ENCODE measurements around the gene ARHGEF16. TPM values are rescaled to one million over a fixed set of nuclear protein-coding genes. Genes with fewer than 3 reads are reported as not detected.

Gene ARHGEF16
- total and polyA plus RNA-seq, 2 donors (not counting 1 experiment from before 2014, with no cell fraction given), result 0.13 to 0.22 TPM

DNA sequence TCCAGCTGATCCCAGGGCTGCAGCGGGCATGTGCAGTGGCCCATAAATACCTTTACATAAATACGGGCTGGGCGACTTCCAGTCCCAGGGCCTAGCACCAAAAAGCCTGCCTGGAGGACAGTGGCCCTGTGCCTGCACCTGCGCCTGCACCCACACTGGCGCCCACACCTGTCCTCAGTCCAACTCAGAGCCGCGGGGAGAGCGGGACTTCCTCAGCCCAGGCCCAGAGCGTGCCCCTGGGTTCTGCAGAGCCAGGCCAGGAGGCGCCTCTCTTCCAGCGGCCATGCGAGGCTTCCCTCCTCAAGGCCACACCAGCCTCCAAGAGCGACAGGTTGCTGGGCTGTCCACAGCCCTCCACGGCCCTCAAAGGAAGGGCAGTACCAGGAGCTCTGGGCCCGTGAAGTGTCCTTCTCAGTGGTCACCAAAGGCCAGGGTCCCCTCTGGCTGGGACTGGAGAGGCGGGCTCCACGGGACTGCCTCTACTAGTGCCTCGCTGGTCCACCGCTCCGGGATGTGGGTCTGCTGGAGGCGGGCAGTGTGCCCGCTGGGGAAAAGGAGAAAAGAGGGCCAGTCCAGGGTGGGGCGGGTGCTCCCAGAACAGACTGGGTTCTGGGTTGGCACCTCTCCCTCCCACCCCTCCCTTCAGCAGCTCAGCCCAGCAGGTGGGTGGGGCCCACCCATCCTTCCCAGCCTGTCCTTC is 35.7 kb downstream of the ARHGEF16 start:
- peaks cover 0 to 14% (median 5%) of the 10 kb centered on the region in 3 donors for H3K9me3 ChIP-seq (ENCODE audit: control extremely low read depth in 1 of 3, control insufficient read depth in 2 of 3, insufficient read depth in 1 of 3, low read length in 2 of 3)
- ChIA-PET CTCF (interaction anchor here (1.0 to 6.7 kb wide), 11 partner anchors 10 to 237 kb away, joined by 3 to 69 read pairs (median 4); no protein-coding TSS in a partner anchor), POLR2A (interaction anchor here (0.6 kb wide), 1 partner anchor 36 kb away, joined by 5 read pairs; no protein-coding TSS in a partner anchor)
- Mint-ChIP-seq H3K4me3 (no peak overlapping the region), H3K27ac (no peak overlapping the region), H3K4me1 (peaks cover 6% of the 10 kb centered on the region), H3K9me3 (ENCODE audit: insufficient read depth) (peaks cover 14% of the 10 kb centered on the region), H3K27me3 (no peaks in the 10 kb centered on the region)
- H3K9ac ChIP-seq (ENCODE audit: low read length), result no peak overlapping the region
- H3K4me3 ChIP-seq (ENCODE audit: control extremely low read depth in 1 of 5, extremely low read depth in 1 of 5, insufficient read depth in 1 of 5, low read depth in 2 of 5, low read length in 4 of 5), result no peak overlapping the region
- H3K36me3 ChIP-seq (replicated peaks in 1 of 2; ENCODE audit: control extremely low read depth in 1 of 2, control insufficient read depth in 1 of 2, extremely low read depth in 1 of 2, insufficient read depth in 2 of 2, low read length in 1 of 2), result no peaks in the 10 kb centered on the region
- no peaks in the 10 kb centered on the region for H3K79me2 ChIP-seq (ENCODE audit: control insufficient read depth, insufficient read depth, low read length)
- no peak overlapping the region for H3K27ac ChIP-seq (ENCODE audit: low read length in 2 of 2)
- H3K4me2 ChIP-seq (replicated peaks; ENCODE audit: low read depth, low read length, poor library complexity, severe bottlenecking), result no peak overlapping the region
- peaks cover 9% of the 10 kb centered on the region for H4K20me1 ChIP-seq (ENCODE audit: control insufficient read depth, insufficient read depth, low read length, poor library complexity, severe bottlenecking)
- intact Hi-C loops (cut with micrococcal nuclease), result loop anchor here (2.0 kb wide), 1 partner anchor 37 kb away; no protein-coding TSS in a partner anchor
- no peak overlapping the region for H2AFZ ChIP-seq (ENCODE audit: insufficient read depth, low read depth, low read length, poor library complexity, severe bottlenecking)
- no peak for DNase-seq
- H3K4me1 ChIP-seq (ENCODE audit: control insufficient read depth in 2 of 2, insufficient read depth in 2 of 2, low read length in 2 of 2), result peaks cover 0 to 7% of the 10 kb centered on the region in 2 donors
- H3K27me3 ChIP-seq (replicated peaks in 1 of 4; ENCODE audit: control extremely low read depth in 1 of 4, control insufficient read depth in 3 of 4, insufficient read depth in 4 of 4, low read length in 3 of 4), result no peaks in the 10 kb centered on the region
- no peak for ATAC-seq (ENCODE audit: low read depth)
- 97% methylated on average over 14 of the region's 23 CpGs for WGBS (ENCODE audit: insufficient coverage)
- TF ChIP-seq EZH2 (IDR thresholded peaks at IDR 0.05; ENCODE audit: borderline replicate concordance, insufficient read depth, low read depth, low read length, poor library complexity, severe bottlenecking) (no peak), CTCF (IDR thresholded peaks at IDR 0.05) (no peak)
